ENCODE results near the gene CEL.

CEL gene

GRCh38 chr9:133098871-133099270, 37.1 kb downstream of the CEL start:
- DNase-seq = peak in 2 of 10 donors; percentile 46 to 73
- intact Hi-C loops (cut with DNase I) = loop anchor here (5.0 kb wide), 1 partner anchor 42 kb away; no protein-coding TSS in a partner anchor

- DNase-seq = peak in 3 of 10 donors; percentile 13 to 71 (median 68)
- intact Hi-C loops (cut with DNase I) = loop anchor here (5.0 kb wide), 2 partner anchors 43 to 53 kb away; no protein-coding TSS in a partner anchor
Measured at GRCh38 chr9:133099726-133100505, 38.1 kb downstream of the CEL start.

- DNase-seq = peak in 4 of 10 donors; percentile 9 to 73 (median 51)
- intact Hi-C loops (cut with DNase I) = loop anchor here (5.0 kb wide), 1 partner anchor 53 kb away; no protein-coding TSS in a partner anchor
Measured at GRCh38 chr9:133100506-133101355, 39.0 kb downstream of the CEL start.

- intact Hi-C loops (cut with DNase I) = loop anchor here (5.0 kb wide), 1 partner anchor 54 kb away; no protein-coding TSS in a partner anchor
- peak in 5 of 10 donors; percentile 9 to 87 (median 70) for DNase-seq
Measured at GRCh38 chr9:133101356-133102189, 39.8 kb downstream of the CEL start.

GRCh38 chr9:133102190-133103021, 40.6 kb downstream of the CEL start:
- intact Hi-C loops (cut with DNase I) = loop anchor here (1.0 to 5.0 kb wide), 2 partner anchors 42 to 55 kb away; no protein-coding TSS in a partner anchor
- peak in 5 of 10 donors; percentile 10 to 72 (median 47) for DNase-seq

- DNase-seq = peak in 9 of 10 donors; percentile 53 to 96 (median 78)
- intact Hi-C loops (cut with DNase I) = loop anchor here (1.0 to 5.0 kb wide), 2 partner anchors 41 to 56 kb away; no protein-coding TSS in a partner anchor
Measured at GRCh38 chr9:133103183-133103986, 41.6 kb downstream of the CEL start.

- intact Hi-C loops (cut with DNase I) = loop anchor here (1.0 to 5.0 kb wide), 2 partner anchors 40 to 57 kb away; no protein-coding TSS in a partner anchor
- peak in 6 of 10 donors; percentile 8 to 70 (median 32) for DNase-seq
Measured at GRCh38 chr9:133103987-133104505, 42.3 kb downstream of the CEL start.

GRCh38 chr9:133104718-133105460, 43.1 kb downstream of the CEL start:
- peak in 5 of 10 donors; percentile 8 to 52 (median 31) for DNase-seq
- intact Hi-C loops (cut with DNase I) = loop anchor here (5.0 kb wide), 1 partner anchor 58 kb away; no protein-coding TSS in a partner anchor

GRCh38 chr9:133105461-133105770, 43.6 kb downstream of the CEL start:
- intact Hi-C loops (cut with DNase I) = no loop called here
- peak in 4 of 10 donors; percentile 23 to 71 (median 46) for DNase-seq

- intact Hi-C loops (cut with DNase I) = no loop called here
- peak in 4 of 10 donors; percentile 19 to 64 (median 44) for DNase-seq
Measured at GRCh38 chr9:133106511-133107244, 44.9 kb downstream of the CEL start.

- DNase-seq = peak in 5 of 10 donors; percentile 5 to 42 (median 19)
Measured at GRCh38 chr9:133107245-133107722, 45.5 kb downstream of the CEL start.

GRCh38 chr9:133107961-133108793, 46.4 kb downstream of the CEL start:
- DNase-seq = peak in 4 of 10 donors; percentile 15 to 70 (median 28)
- intact Hi-C loops (cut with DNase I) = no loop called here

More at GRCh38 chr9:133107245-133107722, 45.5 kb downstream of the CEL start:
- intact Hi-C loops (cut with DNase I) = no loop called here

GRCh38 chr9:133108794-133109641, 47.2 kb downstream of the CEL start:
- DNase-seq = peak in 4 of 10 donors; percentile 15 to 80 (median 56)
- intact Hi-C loops (cut with DNase I) = no loop called here

GRCh38 chr9:133109931-133110650, 48.3 kb downstream of the CEL start:
- intact Hi-C loops (cut with DNase I) = no loop called here
- peak in 4 of 10 donors; percentile 6 to 65 (median 34) for DNase-seq

All from posterior cingulate gyrus (tissue), 11 donors.